ENCODE results near the gene DGKH. TPM values are rescaled to one million over a fixed set of nuclear protein-coding genes. Genes with fewer than 3 reads are reported as not detected.

DGKH gene
- total RNA-seq, 1 experiment from 2014 or later, result 2.3 TPM

DNA sequence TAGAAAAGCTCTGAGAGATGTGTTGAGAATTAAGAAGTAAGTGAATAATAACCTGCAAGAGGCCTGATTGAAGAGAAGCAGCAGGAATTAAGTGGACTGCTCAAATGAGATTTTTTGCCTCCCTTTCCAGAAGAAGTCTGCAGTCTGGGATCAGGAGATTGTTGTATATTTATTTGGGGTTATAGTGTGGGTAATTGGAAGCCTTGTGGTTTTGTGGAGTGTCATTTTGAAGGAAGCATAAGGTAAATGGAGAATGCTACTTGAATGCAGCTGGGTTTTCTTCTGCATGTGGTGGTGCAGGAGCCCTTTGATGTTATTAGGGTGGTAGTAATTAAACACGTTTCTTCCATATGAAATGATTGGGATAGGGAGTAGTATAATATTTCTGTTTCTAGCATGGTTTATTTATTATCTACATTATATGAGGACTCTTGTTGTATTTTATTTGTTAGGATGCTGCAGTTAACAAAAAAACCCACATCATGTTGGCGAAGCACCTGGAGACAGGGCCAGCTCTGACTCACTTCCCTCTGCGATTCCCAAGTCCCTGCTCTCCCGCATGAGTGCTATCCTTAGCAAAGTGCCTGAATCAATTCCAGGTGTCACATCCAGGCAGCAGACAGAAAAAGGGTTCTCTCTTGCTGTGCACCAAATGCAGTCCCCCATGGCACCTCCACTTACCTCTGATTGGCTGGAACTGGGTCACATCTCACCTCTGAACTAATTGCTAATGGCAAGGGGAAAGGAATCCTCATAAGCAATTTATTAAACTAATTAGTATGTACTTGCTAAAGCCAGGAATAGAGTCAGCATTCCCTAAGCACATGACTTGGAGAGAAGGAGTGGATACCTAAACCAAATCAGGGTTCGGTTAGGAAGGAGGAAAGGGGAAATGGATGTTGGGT, 54.8 kb downstream of the DGKH start:
- in situ Hi-C loops (cut with HindIII; ENCODE audit: low sequenced_read_pairs), result no loop called here
- DNase-seq (ENCODE audit: low spot score), result peak; percentile 30

DNA sequence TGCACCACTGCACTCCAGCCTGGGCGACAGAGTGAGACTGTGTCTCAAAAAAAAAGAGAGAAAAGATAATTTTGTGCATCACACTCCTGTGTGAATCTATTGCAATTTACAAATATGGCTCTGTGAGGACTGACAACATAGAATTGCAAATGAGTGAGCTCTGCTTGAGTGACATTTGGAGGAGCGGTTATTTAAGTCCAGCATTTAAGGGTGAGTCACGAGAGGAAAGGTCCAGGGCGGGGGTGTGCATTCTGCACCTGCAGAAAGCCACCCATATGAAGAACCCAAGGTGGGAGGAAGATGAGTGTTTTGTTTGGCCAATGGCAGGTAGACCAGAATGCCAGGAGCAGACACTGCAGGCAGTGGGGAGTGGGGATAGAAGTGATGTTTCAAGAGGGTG, 58.5 kb downstream of the DGKH start:
- no peak for DNase-seq (ENCODE audit: low spot score)
- in situ Hi-C loops (cut with HindIII; ENCODE audit: low sequenced_read_pairs), result no loop called here

DNA sequence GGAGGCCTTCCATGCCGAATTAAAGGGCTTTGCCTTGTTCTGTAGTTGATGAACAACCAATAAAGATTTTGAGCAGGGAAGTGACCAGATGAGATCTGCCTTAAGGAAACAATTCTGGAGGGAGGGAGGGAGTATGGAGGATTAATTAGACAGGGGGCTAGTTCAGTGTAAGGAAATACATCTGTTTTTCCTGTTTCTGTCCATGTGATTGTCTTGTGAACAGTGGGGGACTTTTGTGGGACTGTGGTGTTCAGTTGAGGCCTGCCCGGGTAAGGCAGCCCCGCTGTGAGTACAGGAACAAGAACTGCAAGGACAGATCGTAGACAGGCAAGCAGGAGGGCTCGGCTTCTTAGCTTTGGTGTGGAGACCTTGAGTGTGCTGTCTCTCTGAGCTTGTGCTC, 59.0 kb downstream of the DGKH start:
- DNase-seq (ENCODE audit: low spot score), result no peak
- in situ Hi-C loops (cut with HindIII; ENCODE audit: low sequenced_read_pairs), result no loop called here

DNA sequence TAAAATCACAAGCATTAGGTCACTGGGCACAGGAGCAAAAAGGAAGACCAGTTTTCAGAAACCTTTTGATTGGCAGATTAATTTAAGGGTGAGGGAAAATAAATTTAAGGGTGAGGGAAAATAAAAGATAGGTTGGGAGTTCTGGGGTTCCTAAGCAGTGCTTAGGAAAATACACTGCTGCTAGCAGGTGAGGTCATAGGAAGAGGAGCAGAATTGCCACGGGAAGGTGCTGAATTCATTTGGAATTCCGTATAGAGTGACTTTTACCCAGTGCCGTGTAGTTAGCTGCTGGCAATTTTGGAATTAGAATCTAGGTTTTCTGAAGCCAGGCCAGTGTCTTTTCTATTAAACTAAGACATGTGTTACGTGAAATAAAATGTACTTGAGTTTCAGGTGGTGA, 59.8 kb downstream of the DGKH start:
- in situ Hi-C loops (cut with HindIII; ENCODE audit: low sequenced_read_pairs), result no loop called here
- no peak for DNase-seq (ENCODE audit: low spot score)

DNA sequence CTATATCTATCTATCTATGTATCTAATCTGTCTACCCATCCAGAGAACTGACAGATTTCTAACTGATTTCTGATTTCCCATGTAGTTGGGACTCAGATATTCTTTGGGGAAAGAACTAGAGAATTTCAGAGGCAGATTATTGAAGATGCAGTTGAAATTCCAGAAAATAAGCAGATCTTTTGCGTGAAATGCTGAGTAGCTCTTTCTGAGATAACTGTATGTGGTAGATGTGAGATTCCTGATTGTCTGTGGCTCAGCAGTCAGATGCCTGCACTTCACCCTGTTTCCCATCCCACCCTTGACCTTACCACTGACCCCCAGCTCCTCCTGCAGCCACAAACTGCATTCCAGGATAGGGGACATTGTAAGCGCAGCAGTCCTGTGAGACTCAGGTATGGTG, 61.5 kb downstream of the DGKH start:
- in situ Hi-C loops (cut with HindIII; ENCODE audit: low sequenced_read_pairs), result no loop called here
- DNase-seq (ENCODE audit: low spot score), result no peak

DNA sequence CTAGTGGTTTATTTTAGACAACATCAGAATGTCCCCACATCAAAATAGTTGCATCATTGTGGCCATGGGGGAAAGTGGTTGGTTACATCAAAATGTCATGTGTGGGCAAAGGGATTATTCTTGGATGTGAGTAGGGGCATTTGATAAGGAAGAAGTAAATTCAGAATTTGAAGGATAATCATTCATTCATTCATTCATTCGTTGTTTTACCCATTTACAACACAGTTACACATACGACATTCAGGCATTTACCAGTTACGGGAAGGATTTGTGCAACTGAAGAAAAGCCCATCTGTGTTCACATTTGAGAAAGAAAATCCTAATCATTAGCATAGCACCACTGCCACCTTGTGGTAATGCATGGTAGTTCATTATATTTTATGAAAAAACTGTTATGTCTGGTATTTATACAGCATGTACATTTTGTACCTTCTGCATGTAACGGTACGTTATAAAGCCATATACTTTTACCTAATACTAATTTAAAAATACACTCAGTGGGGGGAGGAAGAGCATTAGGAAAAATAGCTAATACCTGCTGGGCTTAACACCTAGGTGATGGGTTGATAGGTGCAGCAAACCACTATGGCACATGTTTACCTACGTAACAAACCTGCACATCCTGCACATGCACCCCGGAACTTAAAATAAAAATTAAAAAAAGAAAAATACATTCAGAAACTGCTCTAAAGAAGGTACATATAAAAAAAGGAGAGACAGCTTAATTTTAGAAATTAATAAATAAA, 62.1 kb downstream of the DGKH start:
- peak; percentile 87 for DNase-seq (ENCODE audit: low spot score)
- in situ Hi-C loops (cut with HindIII; ENCODE audit: low sequenced_read_pairs), result no loop called here

DNA sequence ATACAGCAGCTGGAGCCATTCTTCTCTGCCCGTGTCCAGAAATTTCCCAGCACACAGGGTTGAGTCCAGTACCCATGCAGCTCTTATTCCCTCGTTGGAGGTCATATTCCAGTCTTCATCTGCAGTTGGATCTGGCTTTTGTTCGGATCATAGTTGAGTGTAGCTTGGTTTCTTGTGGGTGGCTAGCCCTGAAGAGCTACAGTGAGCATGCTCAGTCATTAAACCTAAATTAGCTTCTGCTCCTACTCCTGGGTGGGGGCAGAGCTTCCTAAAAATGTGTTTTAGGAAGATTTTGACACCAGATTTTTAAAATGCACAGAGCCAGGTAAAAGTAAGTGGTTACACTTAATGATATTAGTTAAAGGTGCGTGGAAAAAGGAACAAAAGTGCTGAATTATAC, 64.4 kb downstream of the DGKH start:
- no peak for DNase-seq (ENCODE audit: low spot score)
- in situ Hi-C loops (cut with HindIII; ENCODE audit: low sequenced_read_pairs), result no loop called here

DNA sequence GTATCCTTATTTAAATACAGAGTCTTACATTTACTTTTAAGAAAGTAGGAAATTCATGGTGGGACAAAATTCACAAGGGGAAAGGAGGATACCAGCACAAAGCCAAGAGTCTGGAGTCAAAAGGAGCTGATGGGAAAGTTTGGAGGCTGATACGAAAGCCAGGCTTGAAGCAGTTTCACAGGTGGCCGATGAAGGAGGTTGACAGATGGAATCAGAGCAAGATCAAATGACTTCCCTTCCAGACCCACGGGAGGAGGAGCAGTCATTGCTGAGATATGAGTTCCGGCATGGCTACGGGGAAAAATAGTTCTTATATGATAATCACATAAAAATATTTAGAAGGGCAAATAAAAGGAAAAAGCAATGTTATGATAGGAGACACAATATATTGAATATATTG, 65.0 kb downstream of the DGKH start:
- DNase-seq (ENCODE audit: low spot score), result peak; percentile 72
- in situ Hi-C loops (cut with HindIII; ENCODE audit: low sequenced_read_pairs), result no loop called here

DNA sequence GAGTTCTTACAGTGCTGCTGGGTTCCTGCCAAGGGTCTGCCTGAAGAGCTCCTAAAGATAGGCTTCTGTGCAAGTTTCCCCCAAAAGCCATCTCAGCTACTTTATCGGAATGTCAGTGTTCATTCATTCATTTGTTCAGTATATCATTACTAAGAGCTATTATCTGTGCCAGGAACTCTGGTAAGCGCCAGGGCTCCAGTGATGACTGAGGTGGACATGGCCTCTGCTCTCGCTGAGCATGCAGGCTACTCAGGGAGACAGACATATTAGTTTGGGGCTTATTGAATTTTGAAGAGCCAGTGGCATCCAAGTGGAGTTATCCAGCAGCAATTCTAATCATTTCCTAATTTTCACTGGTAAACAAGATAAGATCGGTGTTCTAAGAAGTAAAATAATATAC, 65.8 kb downstream of the DGKH start:
- in situ Hi-C loops (cut with HindIII; ENCODE audit: low sequenced_read_pairs), result no loop called here
- DNase-seq (ENCODE audit: low spot score), result peak; percentile 13

DNA sequence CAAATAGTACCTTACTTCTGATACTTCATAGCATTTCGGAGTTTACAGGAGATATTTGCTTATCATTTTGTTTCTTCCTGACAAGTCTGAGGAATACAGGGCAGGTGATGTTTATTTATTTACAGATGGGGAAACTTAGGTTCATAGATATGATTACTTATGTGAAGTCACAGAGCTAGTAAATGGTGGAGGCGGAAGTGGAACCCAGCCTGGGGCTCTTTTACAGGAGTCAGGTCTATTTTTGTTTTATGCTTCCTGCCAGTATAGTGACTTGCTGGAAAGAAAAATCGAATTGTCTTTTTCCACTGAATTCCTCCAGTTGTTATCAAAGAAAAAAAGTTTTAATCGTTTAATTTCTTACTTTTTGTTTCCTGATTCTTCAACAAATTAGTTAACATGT, 66.5 kb downstream of the DGKH start:
- in situ Hi-C loops (cut with HindIII; ENCODE audit: low sequenced_read_pairs), result no loop called here
- DNase-seq (ENCODE audit: low spot score), result no peak

DNA sequence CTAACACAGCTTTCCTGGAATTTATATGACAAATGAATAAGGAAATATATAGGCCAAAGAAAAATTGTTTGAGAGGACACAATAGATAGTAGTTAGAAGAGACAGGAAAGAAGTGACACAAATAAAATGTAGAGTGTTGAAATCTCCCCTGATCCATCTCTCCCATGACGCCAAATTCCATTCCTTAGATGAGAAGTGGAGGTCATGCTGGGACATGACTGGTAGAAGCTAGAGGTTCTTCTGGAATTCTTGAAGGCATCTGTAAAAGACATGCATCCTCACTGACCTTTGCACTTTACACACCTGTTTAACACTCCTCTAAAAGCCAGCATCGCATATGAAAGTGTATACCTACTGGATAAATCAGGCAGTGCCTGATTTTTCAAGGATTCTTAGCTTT, 67.8 kb downstream of the DGKH start:
- DNase-seq (ENCODE audit: low spot score), result no peak
- in situ Hi-C loops (cut with HindIII; ENCODE audit: low sequenced_read_pairs), result no loop called here

DNA sequence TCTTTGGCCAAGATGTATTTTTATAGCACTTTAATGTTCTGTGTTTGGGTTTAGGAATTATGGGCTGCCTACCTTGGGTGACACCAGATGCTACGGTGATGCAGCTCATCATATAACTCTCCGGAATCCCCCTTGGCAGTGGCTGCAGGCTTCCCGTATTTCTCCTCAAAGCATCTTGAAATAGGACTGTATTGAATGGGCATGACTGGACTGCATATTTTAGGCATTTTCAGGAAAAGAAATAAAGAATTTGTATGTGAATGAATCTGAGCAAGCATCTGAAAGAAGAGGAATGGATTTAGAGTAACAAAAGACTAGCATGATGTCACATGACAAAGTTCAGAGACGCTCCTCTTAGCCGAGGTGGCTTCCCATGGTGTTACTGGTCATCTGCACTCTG, 70.6 kb downstream of the DGKH start:
- DNase-seq (ENCODE audit: low spot score), result no peak
- in situ Hi-C loops (cut with HindIII; ENCODE audit: low sequenced_read_pairs), result no loop called here

DNA sequence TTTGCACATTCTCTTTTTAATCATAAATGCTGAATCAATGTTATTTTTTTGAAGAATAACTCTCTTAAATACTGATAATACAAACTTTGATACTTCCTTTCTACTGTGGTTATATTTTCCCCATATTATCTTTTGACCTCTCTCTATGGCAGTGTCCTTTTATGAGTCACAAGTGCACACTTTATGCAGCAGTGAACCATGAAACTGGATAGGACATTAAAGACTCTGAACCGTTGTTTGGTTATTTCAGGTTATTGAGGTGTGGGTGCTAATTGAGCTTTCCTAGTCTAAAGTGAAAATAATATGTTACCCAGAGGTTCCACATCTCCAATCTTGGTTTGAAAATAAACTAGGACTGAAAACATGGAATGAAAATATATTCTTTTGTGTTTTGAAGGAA, 71.4 kb downstream of the DGKH start:
- in situ Hi-C loops (cut with HindIII; ENCODE audit: low sequenced_read_pairs), result no loop called here
- no peak for DNase-seq (ENCODE audit: low spot score)

DNA sequence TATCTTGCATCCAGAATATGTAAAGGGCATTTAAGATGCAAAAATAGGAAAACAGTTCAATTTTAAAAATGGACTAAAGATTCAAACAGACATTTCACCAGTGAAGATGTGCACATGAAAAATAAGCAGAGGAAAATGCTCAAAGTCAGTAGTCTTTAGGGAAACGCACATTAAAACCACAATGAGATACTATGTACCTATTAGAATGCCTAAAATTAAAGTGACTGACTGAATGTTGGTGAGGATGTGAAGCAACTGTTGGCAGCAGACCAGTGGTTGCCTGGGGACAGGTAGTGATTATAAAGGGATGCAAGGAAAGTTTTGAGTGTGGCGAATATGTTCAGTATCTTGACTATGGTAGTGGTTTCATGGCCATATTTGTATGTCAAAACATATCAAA, 75.2 kb downstream of the DGKH start:
- in situ Hi-C loops (cut with HindIII; ENCODE audit: low sequenced_read_pairs), result no loop called here
- DNase-seq (ENCODE audit: low spot score), result no peak

DNA sequence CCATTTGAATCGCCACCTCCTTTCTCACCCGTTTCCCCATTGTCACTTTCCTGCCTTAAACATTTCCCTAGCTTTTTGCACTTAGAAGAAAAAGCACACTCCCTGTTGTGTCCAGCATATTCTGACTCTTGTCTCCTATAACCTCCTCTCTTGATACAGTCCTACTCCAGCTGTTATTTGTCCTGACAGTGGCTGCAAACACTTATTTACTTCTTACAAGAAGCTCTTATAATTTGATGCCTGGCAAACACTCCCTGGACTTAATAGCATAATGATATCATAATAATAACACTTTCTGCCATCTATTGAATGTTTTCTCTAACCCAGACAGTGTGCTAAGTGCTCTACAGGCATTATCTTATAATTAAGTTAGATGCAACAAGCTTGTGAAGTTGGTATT, 76.6 kb downstream of the DGKH start:
- no peak for DNase-seq (ENCODE audit: low spot score)
- in situ Hi-C loops (cut with HindIII; ENCODE audit: low sequenced_read_pairs), result no loop called here

DNA sequence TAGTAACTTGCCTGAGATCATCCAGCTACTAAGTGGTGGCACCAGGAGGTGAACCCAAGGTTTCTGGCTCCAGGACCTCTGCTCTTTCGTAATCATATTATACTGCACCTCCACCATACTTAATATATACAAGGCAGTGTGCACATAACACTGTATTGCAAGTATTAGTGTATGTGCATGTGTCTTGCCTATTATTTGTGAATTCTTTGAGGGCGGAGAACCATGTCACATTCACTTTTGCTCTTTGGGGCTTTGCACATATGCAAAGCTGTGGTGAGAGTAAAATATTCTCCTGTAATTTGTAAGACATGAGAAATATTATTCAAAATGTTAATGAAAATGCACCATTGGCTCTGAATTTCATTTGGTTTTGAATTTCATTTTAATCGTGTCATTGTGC, 78.6 kb downstream of the DGKH start:
- in situ Hi-C loops (cut with HindIII; ENCODE audit: low sequenced_read_pairs), result no loop called here

DNA sequence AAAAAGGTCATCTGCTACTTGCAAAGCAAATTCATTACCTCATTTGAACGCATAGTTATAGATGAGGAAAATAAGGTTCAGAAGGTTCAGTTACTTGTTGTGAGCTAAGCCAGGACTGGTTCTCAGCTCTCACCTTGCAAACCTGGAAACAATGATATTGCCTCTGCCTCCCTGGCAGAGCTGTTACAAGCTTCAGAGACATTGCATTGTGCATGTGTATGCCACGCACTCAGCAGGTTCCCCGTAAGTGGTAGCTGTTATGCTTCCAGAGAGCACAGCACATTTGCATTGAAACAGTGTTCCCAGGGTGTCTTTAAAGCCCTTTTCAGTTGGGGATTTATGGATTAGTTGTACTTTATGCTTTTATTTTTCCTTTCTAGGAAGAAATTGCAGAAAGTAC, 80.6 kb downstream of the DGKH start:
- DNase-seq (ENCODE audit: low spot score), result no peak

More for the DNA sequence above, 78.6 kb downstream of the DGKH start:
- no peak for DNase-seq (ENCODE audit: low spot score)

DNA sequence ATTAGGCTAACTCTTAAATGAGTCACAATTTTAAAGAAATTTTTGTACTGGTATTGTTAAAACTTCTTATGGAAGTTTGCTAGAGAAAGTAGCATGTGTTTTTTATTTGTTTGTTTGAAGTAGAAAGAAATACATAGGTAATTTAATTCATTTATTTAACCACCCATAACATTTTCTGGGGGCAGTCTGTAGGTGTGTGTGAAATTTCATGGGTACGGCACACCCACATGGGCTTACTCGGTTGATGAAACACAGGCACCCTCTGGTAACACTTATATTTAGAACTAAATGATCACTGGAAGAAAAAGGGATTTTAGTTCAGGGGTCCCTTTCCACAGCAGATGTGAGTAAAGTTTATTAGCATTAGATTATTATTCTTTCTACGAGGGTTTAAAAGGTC, 88.1 kb downstream of the DGKH start:
- in situ Hi-C loops (cut with HindIII; ENCODE audit: low sequenced_read_pairs), result no loop called here
- DNase-seq (ENCODE audit: low spot score), result no peak

More for the DNA sequence above, 80.6 kb downstream of the DGKH start:
- in situ Hi-C loops (cut with HindIII; ENCODE audit: low sequenced_read_pairs), result no loop called here

DNA sequence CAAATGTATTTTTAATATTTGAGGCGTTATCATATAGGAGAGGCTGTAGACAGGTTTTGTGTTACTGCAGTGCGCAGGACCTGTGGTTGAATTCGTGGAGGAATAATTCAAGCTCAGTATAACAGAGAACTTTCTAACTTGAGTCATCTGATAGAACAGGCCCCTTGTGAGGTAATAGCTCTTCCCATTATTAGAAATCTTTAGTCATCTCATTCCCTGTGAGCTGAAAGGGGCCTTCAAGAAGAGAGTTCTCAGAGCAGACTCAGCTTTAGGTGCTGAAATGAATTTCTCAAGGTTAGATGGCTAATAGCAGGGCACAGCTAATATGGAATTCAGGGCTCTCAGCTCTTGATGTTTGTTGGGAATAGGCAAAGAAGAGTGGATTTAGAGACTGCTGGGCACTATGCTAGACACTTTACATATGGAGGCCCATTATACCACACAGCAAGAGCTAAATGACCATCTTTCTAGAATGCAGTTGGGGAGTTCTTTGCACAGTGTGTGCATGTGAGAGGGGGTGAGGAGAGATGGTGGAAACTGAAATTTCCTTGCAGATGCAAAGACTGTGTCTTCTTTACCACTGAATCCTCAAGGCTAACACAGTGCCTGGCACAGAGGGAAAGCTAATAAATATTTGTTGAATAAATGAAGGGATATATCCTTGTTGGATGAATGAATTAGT, 89.5 kb downstream of the DGKH start:
- in situ Hi-C loops (cut with HindIII; ENCODE audit: low sequenced_read_pairs), result no loop called here
- DNase-seq (ENCODE audit: low spot score), result no peak

DNA sequence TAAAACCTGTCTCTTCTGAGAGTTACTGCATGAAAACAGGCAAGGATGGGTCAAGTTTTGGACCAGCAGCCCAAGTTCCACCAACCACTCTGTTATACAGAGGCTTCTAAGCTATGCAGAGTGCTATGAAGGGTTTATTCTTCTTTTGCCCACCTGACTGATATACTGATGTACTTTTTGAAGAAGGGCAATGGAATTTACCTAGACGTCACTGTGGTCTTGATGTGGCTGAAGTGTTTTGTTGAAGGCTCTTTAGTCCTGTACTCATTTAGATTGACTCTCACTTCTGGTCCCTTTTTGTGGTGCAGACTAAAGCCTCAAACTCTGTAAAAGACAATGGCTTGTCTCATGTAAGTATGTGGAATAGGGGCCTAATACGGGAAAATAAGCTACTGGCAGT, 92.0 kb downstream of the DGKH start:
- in situ Hi-C loops (cut with HindIII; ENCODE audit: low sequenced_read_pairs), result no loop called here

More for the DNA sequence above, 92.0 kb downstream of the DGKH start:
- no peak for DNase-seq (ENCODE audit: low spot score)

All from G401 (cell line).